GM12878 (cell line): ENCODE data around the gene TGDS.

Experiments used
- CEBPZ ChIP-seq: fragments of 150-350 bp; IDR thresholded peaks from 2 replicates; pipeline ENCODE4 v1.6.1; 2016; ENCODE audit warnings: low read depth, low read length
- CTCF ChIP-seq, 3 experiments: IDR thresholded peaks in 2 of 3; conservative IDR thresholded peaks in 1 of 3; 2 replicates each; pipeline ENCODE4 v1.5.1; 2011; ENCODE audit warnings: low read depth in 3 of 3, low read length in 3 of 3, mild to moderate bottlenecking in 3 of 3, control low read depth in 2 of 3, moderate library complexity in 2 of 3, inconsistent platforms in 1 of 3, mixed read lengths in 1 of 3; ENCODE audit not compliant: control insufficient read depth in 2 of 3, insufficient read depth in 1 of 3; ENCODE audit errors: extremely low read depth in 1 of 3
- EP300 ChIP-seq, 2 experiments: fragments of 150-350 bp in 1 of 2; IDR thresholded peaks; 2 replicates each; pipeline ENCODE4 v1.6.1; 2011 to 2012; ENCODE audit warnings: low read depth in 2 of 2, low read length in 2 of 2, borderline replicate concordance in 1 of 2, improper control_type of control experiment in 1 of 2, inconsistent platforms in 1 of 2; ENCODE audit not compliant: control insufficient read depth in 1 of 2
- GABPA ChIP-seq: IDR thresholded peaks from 2 replicates; pipeline ENCODE4 v1.6.1; 2014; ENCODE audit warnings: antibody characterized with exemption, low read depth, mild to moderate bottlenecking, inconsistent platforms
- MAX ChIP-seq: IDR thresholded peaks from 2 replicates; pipeline ENCODE4 v1.6.1; 2012; ENCODE audit warnings: low read depth, low read length, improper control_type of control experiment
- NBN ChIP-seq: fragments of 450-650 bp; IDR thresholded peaks from 2 replicates; pipeline ENCODE4 v1.6.1; 2016
- POLR2A ChIP-seq: IDR thresholded peaks from 2 replicates; pipeline ENCODE4 v1.6.1; 2011; ENCODE audit warnings: low read depth, mild to moderate bottlenecking, low read length
- POLR2AphosphoS5 ChIP-seq: IDR thresholded peaks from 2 replicates; pipeline ENCODE4 v1.6.1; 2011; ENCODE audit warnings: mild to moderate bottlenecking, low read length, inconsistent platforms
- SREBF2 ChIP-seq: IDR thresholded peaks from 2 replicates; pipeline ENCODE4 v1.6.1; 2012; ENCODE audit warnings: mild to moderate bottlenecking, low read length
- TARDBP ChIP-seq: IDR thresholded peaks from 2 replicates; pipeline ENCODE4 v1.6.1; 2016; ENCODE audit warnings: borderline replicate concordance
- TBL1XR1 ChIP-seq: IDR thresholded peaks from 2 replicates; pipeline ENCODE4 v1.6.1; 2012; ENCODE audit warnings: low read depth, low read length, improper control_type of control experiment
- ZBTB40 ChIP-seq: fragments of 450-650 bp; IDR thresholded peaks from 2 replicates; pipeline ENCODE4 v1.6.1; 2016; ENCODE audit warnings: mild to moderate bottlenecking, moderate library complexity, borderline replicate concordance
- ZNF274 ChIP-seq: IDR thresholded peaks from one replicate; pipeline ENCODE4 v1.8.0; 2011; ENCODE audit not compliant: insufficient read length, insufficient read depth
- ZSCAN29 ChIP-seq: fragments of 450-650 bp; IDR thresholded peaks from 2 replicates; pipeline ENCODE4 v1.6.1; 2017; ENCODE audit warnings: mild to moderate bottlenecking, moderate library complexity

GRCh38 chr13:94596575-94596971 is 621 bp upstream of the TGDS start:
- TF ChIP-seq POLR2A (no peak), NBN (no peak), CEBPZ (no peak), ZSCAN29 (no peak), ZBTB40 (no peak), CTCF (IDR thresholded peaks at IDR 0.05 in 2 of 3, conservative IDR thresholded peaks at IDR 0.05 in 1 of 3; ENCODE audit: control insufficient read depth in 2 of 3, extremely low read depth in 1 of 3, insufficient read depth in 1 of 3, low read depth in 3 of 3, low read length in 3 of 3) (no peak), GABPA (no peak), TARDBP (no peak), SREBF2 (no peak), EP300 (IDR thresholded peaks at IDR 0.05; ENCODE audit: borderline replicate concordance in 1 of 2, control insufficient read depth in 1 of 2, low read depth in 2 of 2, low read length in 2 of 2) (no peak), MAX (no peak), TBL1XR1 (no peak), POLR2AphosphoS5 (no peak), ZNF274 (no peak)
